Measurements from ENCODE around the gene SLC7A5.

SLC7A5 gene

DNA sequence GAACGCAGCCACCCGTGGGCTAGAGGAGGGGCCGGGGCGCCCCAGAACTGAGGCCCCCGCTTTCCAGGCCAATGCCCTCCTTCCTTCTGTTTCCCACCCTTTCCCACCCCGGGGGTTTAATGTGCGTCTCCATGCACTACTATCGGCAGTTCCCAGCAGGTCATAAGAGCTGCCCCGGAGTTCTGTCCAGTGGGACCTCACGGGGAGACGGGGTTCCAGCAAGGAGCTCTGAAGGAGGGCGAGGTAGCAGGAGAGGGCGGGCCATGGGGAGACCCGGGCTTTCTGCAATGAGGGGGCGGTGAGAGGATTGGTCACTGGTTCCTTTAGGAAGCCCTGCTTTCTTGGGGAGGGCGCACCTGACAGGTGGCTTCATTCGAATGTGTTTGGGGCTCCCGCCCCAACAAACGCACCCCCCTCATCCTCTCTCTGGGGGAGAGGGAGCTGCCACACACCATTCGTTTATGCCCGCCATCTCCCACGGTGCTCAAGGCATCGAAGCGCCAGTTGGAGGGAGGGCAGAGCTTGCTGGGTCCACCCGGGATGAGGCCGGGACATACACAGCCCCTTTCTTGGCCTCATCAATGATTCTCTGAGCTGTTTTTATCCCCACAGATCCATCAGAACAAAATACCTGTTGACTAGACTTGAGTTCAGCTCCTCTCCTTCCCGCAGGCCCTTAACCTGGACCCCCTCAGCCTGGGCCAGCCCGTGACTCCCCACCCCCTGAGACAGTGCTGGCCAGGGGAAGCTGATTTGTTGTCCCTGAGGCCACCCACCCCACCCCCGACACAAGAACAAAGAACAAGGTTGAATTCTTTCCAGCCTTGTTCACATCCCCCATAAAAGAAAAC lies 44.1 kb downstream of the SLC7A5 start:
- no peak for TF ChIP-seq FOXP2 (optimal IDR thresholded peaks at IDR 0.05; ENCODE audit: borderline replicate concordance, extremely low read depth, extremely low read length, insufficient read depth)
- TF ChIP-seq, protein P1, sequence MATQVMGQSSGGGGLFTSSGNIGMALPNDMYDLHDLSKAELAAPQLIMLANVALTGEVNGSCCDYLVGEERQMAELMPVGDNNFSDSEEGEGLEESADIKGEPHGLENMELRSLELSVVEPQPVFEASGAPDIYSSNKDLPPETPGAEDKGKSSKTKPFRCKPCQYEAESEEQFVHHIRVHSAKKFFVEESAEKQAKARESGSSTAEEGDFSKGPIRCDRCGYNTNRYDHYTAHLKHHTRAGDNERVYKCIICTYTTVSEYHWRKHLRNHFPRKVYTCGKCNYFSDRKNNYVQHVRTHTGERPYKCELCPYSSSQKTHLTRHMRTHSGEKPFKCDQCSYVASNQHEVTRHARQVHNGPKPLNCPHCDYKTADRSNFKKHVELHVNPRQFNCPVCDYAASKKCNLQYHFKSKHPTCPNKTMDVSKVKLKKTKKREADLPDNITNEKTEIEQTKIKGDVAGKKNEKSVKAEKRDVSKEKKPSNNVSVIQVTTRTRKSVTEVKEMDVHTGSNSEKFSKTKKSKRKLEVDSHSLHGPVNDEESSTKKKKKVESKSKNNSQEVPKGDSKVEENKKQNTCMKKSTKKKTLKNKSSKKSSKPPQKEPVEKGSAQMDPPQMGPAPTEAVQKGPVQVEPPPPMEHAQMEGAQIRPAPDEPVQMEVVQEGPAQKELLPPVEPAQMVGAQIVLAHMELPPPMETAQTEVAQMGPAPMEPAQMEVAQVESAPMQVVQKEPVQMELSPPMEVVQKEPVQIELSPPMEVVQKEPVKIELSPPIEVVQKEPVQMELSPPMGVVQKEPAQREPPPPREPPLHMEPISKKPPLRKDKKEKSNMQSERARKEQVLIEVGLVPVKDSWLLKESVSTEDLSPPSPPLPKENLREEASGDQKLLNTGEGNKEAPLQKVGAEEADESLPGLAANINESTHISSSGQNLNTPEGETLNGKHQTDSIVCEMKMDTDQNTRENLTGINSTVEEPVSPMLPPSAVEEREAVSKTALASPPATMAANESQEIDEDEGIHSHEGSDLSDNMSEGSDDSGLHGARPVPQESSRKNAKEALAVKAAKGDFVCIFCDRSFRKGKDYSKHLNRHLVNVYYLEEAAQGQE (IDR thresholded peaks at IDR 0.05; ENCODE audit: insufficient read depth in 1 of 2, low read depth in 2 of 2, low read length in 2 of 2): no peak
- no peak for TF ChIP-seq TAF1 (IDR thresholded peaks at IDR 0.05; ENCODE audit: borderline replicate concordance, insufficient read depth, low read length)
- no peak for TF ChIP-seq POLR2AphosphoS5 (IDR thresholded peaks at IDR 0.05; ENCODE audit: low read depth, low read length)
- TF ChIP-seq SIN3A (IDR thresholded peaks at IDR 0.05; ENCODE audit: borderline replicate concordance, insufficient read depth, low read length): no peak

DNA sequence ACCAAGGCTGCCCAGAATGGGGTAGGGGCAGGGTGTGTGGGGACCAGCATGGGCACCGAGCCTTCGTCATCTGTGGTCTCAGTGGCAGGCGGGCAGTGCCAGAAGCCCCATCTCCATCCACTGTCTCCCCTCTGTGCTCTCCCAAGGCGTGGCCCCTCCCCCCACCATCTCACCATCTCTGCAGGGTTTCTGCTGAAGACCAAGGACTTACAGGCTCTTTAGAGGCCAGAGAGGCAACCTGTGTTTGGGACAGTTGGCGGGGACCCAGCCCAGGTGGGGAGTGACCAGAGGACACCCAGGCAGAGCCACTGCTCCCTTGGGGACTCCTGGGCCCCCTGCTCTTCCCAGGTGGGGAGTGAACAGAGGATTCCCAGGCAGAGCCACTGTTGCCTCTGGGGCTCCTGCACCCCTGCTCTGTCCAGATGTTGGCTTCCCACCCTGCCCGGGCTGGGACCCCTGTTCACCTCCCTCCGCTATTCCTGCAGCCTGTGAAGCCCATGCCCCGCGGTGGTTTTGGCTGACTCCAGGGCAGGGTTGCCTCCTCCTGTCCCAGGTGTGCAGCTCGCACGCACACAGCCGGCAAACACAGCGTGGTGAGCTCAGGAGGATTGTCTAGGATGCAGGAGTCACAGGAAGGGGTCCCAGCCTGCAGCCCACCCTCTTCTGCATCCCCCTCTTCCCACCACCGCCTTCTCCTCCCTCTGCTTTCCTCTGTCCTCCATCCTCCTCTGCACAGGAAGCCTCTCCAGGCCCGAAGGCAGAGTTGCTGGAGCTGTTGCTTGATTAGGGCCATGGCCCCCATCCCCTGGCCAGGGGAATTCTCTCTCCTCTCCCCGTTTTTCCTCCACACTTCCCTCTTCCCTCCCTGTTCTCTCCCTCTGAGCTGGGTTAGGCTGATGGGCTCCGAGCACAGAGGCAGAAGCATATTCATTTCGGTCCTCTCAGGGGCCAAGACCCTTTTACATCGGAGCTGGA lies 45.0 kb downstream of the SLC7A5 start:
- TF ChIP-seq POLR2AphosphoS5 (IDR thresholded peaks at IDR 0.05; ENCODE audit: low read depth, low read length) (no peak), TAF1 (IDR thresholded peaks at IDR 0.05; ENCODE audit: borderline replicate concordance, insufficient read depth, low read length) (no peak), SIN3A (IDR thresholded peaks at IDR 0.05; ENCODE audit: borderline replicate concordance, insufficient read depth, low read length) (no peak), FOXP2 (optimal IDR thresholded peaks at IDR 0.05; ENCODE audit: borderline replicate concordance, extremely low read depth, extremely low read length, insufficient read depth) (no peak)
- TF ChIP-seq, protein P1 (IDR thresholded peaks at IDR 0.05; ENCODE audit: insufficient read depth in 1 of 2, low read depth in 2 of 2, low read length in 2 of 2): no peak

DNA sequence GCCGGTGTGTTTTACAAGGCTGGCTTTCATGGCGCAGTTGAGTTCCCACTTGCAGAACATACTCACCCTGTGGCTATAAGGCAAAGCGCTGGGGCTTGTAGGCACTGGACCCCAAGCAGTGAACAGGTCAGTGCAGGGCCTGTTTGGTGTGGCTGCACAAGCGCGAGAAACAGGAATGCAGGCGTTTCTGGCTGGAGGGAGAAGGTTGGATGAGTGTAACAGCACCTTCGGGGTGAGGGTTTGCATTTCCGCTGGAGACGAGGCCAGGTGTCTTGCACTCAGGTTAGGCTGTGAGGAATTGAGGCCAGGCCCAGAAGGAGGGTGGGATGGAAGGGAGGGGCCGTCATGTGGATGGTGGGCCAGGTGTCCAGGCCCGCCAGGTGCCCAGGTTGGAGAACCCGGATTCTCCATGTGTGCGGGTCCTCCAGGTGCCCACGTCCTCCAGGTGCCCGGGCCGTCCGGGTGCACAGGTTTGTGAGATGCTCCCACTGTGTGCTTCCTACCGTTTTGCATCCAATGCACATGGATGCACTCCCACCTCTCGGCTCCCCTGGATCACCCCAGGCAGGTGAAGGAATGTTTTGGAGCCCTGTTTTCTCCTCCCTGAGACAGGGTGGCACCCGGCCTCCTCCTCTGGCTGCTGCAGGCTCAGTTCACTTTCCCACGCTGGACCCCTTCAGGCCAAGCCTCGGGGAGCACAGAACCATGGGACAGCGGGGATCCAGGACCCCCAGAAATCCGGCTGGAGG lies 46.0 kb downstream of the SLC7A5 start:
- no peak for TF ChIP-seq FOXP2 (optimal IDR thresholded peaks at IDR 0.05; ENCODE audit: borderline replicate concordance, extremely low read depth, extremely low read length, insufficient read depth)
- no peak for TF ChIP-seq TAF1 (IDR thresholded peaks at IDR 0.05; ENCODE audit: borderline replicate concordance, insufficient read depth, low read length)
- no peak for TF ChIP-seq POLR2AphosphoS5 (IDR thresholded peaks at IDR 0.05; ENCODE audit: low read depth, low read length)
- TF ChIP-seq SIN3A (IDR thresholded peaks at IDR 0.05; ENCODE audit: borderline replicate concordance, insufficient read depth, low read length): no peak
- TF ChIP-seq, protein P1 (IDR thresholded peaks at IDR 0.05; ENCODE audit: insufficient read depth in 1 of 2, low read depth in 2 of 2, low read length in 2 of 2): no peak

DNA sequence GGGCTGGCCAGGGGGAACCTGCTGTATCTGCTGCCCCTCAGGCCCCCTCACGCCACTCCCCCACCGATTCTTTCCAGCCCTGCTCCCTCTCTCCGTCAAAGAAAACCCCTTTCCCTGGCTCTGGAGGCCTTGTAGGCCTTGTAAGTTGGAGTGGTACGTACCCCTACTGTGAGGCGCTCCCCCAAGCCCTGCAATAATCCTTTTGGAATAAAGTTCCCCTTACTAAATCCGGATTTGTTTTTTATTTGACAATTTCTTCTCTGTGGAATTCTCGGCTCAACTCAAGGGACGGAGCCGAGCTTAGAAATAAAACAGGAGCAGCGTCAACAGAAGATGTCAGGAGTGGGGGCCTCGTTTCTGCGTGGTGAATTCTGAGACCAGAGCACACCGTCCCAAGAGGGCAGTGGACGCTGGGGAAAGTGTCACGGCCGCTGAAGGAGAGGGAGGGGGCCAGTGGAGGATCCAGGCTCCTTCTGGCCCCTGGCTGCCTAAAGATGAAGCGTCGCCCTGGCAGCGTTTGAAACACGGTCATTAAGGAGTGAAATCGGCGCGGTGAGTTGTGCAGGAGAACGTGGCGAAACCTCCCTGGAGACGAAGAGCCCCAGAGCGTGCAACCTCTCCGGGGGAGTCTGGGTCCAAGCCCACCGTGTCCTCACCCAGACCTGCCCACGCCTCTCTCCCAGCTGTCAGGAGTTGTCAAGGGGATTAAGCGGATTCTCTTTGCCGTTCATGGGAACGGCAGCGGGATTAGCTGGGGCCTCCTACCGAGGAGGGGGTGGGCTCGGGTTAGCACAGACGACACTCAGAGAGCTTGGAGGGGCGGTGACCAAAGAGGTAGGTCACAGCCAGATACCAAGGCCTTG lies 47.0 kb downstream of the SLC7A5 start:
- TF ChIP-seq FOXP2 (optimal IDR thresholded peaks at IDR 0.05; ENCODE audit: borderline replicate concordance, extremely low read depth, extremely low read length, insufficient read depth) (no peak), TAF1 (IDR thresholded peaks at IDR 0.05; ENCODE audit: borderline replicate concordance, insufficient read depth, low read length) (no peak), SIN3A (IDR thresholded peaks at IDR 0.05; ENCODE audit: borderline replicate concordance, insufficient read depth, low read length) (no peak), POLR2AphosphoS5 (IDR thresholded peaks at IDR 0.05; ENCODE audit: low read depth, low read length) (no peak)

Measured in PFSK-1 (cell line).